NCI-H2081 treated with DMSO at 0.1 percent for 48 hours (cell line): ENCODE results near the gene PYHIN1.

Source experiments
- DNase-seq: peaks from one replicate; lab custom pipeline; 2025; lab: John Stamatoyannopoulos, UW

The PYHIN1 gene

GRCh38 chr1:158931055-158931737 is at the start of gene PYHIN1:
TSS of gene PYHIN1 (plus strand) at chr1:158931552. CDS start at chr1:158936911, 5,359 bp downstream.
- DNase-seq = no peak

DNA sequence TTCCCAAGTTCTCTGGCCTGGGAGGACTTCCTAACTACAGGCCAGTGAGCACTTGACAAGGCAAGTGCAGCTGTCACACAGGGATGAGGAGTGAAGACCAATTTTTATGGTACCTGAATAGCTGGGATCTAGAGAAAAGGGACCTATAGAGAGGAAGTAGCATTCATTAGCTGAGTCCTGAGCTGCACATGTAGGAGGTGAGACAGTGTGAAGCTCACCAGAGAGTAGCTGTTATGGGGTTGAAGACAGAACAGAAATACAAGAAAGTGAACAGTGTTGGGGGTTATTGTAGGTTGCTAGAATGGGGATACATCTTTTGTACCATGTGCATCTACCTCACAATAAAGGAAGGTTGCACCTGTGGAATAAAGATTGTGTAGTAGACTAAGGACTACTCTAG is 37.7 kb upstream of the PYHIN1 start:
- no peak for DNase-seq

DNA sequence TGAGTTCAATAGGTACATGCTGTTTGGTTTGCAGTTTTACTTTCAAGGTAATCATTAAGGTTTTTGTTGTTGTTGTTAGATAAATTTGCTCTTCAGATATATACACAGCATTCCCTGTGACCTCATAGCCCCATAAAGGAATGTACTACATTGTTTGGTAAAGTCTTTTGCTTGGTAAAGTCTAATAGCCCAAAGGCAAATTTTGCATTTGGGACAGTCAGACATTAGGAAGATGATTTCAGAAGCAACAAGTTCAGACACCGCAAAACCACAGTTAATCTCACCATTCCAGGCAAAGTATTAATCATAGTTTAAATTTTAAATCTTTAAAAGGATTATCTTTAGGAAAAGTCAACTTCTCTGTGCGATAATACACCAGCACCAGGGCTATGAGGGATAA is 32.6 kb upstream of the PYHIN1 start:
- no peak for DNase-seq

GRCh38 chr1:158901623-158902022 is 29.7 kb upstream of the PYHIN1 start:
- no peak for DNase-seq

DNA sequence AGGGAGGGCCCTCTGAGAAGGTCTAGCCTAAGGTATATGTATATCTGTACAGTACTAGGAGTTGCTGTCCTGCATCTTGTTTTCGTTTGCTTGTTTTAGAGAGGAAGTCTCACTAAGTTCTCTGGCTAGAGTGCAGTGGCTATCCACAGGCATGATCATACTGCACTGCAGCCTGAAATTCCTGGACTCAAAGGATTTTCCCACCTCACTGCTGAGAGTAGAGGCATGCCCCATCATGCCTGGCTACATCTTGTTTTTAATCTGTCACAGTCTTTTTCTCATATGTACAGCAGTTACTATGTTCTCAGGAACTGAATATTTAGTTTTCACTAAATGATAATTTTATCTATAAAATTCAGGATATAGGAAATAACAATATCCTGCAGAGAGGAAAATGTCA is 15.3 kb upstream of the PYHIN1 start:
- DNase-seq = no peak

DNA sequence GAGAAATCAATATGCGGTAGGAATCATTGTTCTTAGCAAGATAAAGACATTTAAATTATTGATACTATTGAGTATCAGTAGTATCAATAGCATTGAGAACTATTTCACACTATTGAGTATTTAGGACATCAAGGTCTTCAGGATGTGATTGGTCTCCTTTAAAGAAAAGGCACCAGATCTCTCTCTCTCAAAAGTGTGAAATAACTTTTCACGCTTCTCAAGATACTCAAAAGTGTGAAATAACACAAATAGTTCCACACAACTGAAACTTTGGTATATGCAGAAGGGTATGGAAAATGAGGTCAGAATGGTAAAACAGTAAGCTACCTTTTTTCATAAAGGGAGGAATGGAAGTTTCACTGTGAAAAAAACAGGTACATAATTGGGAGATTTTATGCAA is 6.7 kb upstream of the PYHIN1 start:
- DNase-seq = no peak

DNA sequence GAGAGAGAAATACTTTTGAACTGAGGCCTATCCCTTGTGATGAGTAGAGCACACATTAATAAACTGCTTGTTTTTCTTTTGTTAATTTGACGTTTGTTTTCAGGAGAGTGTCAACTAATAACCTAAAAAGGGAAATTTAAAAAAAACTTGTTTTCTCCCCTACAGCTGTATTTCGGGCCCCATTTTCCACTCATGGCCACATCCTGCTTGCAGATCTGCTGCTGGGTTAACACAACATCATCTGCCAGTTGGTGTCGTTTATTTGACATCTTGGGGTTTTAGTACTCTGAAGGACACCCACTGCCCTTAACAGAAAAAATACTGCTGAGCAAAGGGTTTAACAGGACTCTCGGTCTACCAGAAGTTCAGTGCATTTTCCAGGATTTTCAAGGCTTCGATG is 848 bp upstream of the PYHIN1 start:
- no peak for DNase-seq

GRCh38 chr1:158932171-158932570 is 819 bp downstream of the PYHIN1 start:
- DNase-seq = no peak

DNA sequence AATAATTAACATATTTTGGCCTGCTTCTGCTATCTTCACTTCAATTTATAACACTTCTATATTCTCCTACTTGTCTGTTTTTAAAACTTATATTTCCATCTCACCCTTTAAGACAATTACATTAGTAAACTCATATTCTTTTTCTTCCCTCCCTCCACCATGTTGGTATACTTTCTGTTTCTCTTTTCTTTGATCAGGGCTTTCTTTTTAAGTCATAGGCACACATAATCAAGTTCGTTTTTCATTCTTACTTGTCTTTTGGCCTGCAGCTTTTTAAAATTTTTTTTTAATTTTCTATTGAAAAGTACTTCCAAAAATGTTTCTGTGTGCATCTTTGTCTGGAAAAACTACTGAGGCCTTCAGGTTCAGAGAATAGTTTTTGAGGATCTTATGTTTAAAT is 2.3 kb downstream of the PYHIN1 start:
- no peak for DNase-seq

- no peak for DNase-seq
These were observed 7.8 kb downstream of the PYHIN1 start for GRCh38 chr1:158939180-158939579.

- DNase-seq = no peak
These were observed 10.0 kb downstream of the PYHIN1 start for GRCh38 chr1:158941317-158941716.

GRCh38 chr1:158942490-158942889 is 11.1 kb downstream of the PYHIN1 start:
- no peak for DNase-seq

- DNase-seq = no peak
These were observed 11.7 kb downstream of the PYHIN1 start for GRCh38 chr1:158943059-158943458.

- DNase-seq = no peak
These were observed 13.7 kb downstream of the PYHIN1 start for GRCh38 chr1:158945061-158945460.

DNA sequence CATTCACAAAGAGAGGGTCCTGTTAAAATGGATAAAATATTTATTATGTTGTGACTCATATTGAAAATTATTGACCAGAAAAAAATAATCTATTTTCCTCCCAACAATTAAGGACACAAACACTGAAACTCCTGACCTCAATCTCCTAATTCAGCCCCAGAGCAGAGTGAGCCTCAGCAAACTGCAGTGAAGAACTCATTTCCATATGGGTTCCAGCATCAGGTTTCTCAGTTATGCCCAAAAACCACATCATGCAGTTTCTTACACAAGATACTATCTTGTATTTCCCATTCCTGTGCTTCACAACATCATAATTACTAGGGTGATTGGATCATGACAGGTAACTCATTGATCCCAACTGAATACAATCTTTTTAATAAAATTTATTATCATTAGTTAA is 15.4 kb downstream of the PYHIN1 start:
- no peak for DNase-seq

- DNase-seq = no peak
These were observed 20.6 kb downstream of the PYHIN1 start for GRCh38 chr1:158951956-158952355.

GRCh38 chr1:158952416-158952815 is 21.1 kb downstream of the PYHIN1 start:
- DNase-seq = no peak

GRCh38 chr1:158961178-158961577 is 29.8 kb downstream of the PYHIN1 start:
- no peak for DNase-seq

GRCh38 chr1:158962983-158963382 is 31.6 kb downstream of the PYHIN1 start:
- DNase-seq = no peak

GRCh38 chr1:158969166-158969565 is 37.8 kb downstream of the PYHIN1 start:
- DNase-seq = no peak

- no peak for DNase-seq
These were observed 38.5 kb downstream of the PYHIN1 start for GRCh38 chr1:158969855-158970254.

- no peak for DNase-seq
These were observed 41.5 kb downstream of the PYHIN1 start for GRCh38 chr1:158972841-158973240.

DNA sequence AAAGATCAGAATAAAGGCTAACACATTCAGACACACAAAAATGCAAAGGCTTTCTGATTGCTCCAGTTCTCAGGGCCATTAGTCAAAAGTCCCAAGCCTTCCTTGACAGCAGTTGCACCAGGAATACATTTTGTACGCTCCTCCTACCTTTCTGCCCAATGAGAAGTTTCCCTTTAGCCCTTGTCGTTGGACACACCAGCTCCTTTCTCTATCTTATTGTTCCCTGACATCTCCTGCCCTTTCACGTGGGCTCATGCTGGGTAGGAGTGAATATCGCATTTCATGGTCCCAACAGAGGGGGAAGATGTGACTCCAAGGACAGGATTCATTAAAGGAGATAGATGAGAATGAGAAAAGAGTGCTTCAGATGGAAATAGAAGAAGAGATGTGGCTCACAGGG is 44.9 kb downstream of the PYHIN1 start:
- no peak for DNase-seq

DNA sequence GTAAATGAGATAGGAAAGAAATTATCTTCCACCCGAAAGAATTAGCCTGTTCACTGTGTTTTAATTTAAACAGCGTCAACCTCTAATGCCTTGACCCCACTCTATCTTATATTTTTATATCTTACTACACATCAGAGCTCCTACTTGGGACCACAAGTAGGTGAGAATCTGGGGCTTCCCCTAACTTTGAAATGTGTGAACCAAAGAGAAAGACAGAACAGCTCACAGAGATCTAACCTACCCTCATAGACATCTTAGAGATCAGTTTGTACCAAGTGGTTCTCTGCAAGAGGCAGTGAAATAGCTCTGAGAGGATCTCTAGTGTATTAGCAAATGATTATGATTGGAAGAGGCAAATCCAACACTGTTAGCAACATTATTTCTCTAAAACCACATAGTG is 47.4 kb downstream of the PYHIN1 start:
- no peak for DNase-seq

DNA sequence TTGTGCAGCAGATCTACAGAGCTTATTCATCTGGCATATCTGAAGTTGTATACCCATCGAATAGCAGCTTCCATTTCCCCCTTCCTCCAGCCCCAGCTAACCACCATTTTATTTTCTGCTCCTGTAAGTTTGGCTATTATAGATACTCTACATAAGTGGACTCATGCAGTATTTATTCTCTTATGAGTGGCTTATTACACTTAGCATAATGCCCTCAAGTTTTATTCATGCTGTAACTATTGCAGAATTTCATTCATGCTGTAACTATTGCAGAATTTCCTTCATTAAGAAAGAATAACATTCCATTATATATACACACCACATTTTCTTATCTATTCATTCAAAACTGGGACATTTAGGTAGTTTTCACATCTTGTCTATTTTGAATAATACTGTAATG is 47.9 kb downstream of the PYHIN1 start:
- no peak for DNase-seq
